GM21360 (cell line): ENCODE measurements around the gene SLC23A3.

Experiments
- ATAC-seq: cut with Tn5 transposase; IDR thresholded peaks from one replicate; pipeline ENCODE4 v1.9.1; 2021; ENCODE audit warnings: mild to moderate bottlenecking, moderate library complexity; ENCODE audit not compliant: unreplicated experiment

The SLC23A3 gene

GRCh38 chr2:219169930-219170654 is at the start of gene SLC23A3:
Gene SLC23A3 (minus strand): TSS chr2:219170029. CDS start chr2:219169984, 45 bp downstream.
- ATAC-seq: no peak

DNA sequence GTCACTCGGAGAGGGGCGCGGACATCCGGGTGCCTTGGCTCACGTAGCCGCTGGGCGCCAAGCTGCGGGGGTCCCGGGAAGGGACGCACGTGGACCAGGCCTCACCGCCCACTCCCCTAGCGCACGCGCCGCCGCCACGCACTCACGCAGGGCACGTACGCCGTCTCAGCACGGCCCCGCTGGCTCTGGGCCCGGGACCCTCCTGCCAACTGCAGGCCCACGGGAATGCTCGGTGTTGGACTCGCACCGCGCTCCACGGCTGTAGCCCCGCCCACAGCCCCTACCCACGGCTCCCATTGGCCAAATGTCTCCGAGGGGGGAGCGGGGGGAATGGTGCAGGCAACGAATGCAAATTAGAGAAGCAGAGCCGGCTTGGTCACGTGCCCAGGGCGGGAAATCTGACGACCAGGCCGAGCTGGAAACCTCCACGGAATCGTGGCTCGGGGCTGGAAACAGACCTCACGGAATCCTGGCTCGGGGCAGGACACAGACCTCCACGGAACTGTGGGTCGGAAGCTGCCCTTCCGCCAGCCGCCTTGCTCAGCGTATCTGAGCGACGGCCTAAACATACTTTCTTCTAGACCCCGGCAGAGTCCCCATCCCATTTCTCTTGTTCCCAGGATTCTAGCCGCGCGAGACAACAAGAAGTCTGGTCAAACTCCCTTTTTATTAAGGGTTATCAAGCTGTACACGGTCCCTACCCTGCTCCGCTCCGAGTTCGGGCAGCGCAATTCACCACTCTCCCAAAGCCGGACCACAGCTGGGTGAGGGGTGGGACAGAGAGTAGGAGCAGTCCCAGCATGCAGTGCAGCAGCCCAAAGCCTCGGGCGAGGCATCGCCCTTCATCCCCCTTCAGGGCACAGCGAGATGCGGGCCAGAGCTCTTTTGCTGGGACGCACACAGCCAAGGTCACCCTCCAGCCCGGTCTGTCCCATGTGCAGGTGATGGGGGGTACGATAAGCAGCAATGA is 49.2 kb upstream of the SLC23A3 start, which contains the start of gene ABCB6:
Gene ABCB6, minus strand, starts transcription at position 227 of the 970 bp plus-strand sequence. CDS start 285 bp downstream, outside the sequence.
- ATAC-seq: peak; percentile 58

GRCh38 chr2:219218217-219218731 is 48.4 kb upstream of the SLC23A3 start:
- ATAC-seq: peak; percentile 26

GRCh38 chr2:219216535-219216915 is 46.7 kb upstream of the SLC23A3 start:
- no peak for ATAC-seq

DNA sequence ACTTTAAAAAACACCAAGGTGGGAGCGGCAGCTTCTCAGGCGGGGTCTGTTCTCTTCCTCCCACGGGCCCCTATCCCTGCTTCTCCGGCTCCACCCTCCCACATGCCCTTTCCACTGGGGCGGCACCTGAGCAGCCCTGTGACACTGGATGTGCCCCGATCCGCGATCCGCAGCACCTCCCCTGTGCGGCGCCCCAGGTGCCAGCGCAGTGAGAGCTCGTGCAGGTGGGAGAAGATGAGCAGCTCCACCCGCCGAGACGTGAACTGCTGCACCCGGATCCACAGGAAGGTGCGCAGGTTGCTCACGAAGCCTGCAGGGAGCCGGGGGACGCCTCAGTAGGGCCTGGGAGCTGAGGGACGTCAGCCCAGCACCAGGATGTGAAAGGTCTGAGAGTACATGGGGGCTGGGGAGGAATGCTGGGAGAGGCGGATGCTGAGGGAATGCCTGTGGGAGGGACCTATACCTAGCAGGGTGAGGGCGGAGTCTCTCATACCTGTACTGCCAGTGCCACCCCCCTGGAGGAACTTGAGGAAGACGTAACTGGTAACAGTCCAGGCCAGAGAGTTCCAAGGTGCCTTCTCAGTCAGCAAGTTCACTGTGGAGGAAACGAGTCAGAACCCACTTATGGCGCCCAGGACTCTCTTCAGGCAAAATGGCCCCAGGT is 46.2 kb upstream of the SLC23A3 start:
- no peak for ATAC-seq

- no peak for ATAC-seq
These were observed 45.0 kb upstream of the SLC23A3 start for GRCh38 chr2:219214786-219215185.

GRCh38 chr2:219214141-219214540 is 44.3 kb upstream of the SLC23A3 start:
- ATAC-seq: no peak

- ATAC-seq: no peak
These were observed 43.8 kb upstream of the SLC23A3 start for GRCh38 chr2:219213486-219214071.

GRCh38 chr2:219213026-219213415 is 43.2 kb upstream of the SLC23A3 start:
- ATAC-seq: no peak

DNA sequence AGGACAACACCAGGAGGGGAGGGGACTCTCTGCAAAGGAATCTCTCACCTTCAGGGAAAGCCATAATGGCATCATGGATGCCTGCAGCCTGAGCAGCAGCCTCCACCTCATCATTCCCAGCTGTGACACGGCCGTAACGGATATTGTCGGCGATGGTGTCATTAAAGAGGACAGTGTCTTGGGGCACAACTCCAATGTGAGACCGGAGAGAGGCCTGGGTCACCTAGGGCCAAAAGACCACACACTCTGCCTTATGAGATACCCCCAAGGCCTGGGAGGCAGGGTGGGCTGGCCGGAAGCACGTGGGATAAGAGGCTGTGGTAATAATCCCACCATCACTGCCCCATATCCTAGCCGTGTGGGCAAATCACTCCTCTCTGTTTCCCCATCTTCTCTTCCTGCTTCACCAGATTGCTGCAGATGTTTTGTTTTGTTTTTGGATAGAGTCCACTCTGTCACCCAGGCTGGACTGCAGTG is 41.1 kb upstream of the SLC23A3 start:
- ATAC-seq: no peak

GRCh38 chr2:219210196-219210885 is 40.5 kb upstream of the SLC23A3 start:
- no peak for ATAC-seq

DNA sequence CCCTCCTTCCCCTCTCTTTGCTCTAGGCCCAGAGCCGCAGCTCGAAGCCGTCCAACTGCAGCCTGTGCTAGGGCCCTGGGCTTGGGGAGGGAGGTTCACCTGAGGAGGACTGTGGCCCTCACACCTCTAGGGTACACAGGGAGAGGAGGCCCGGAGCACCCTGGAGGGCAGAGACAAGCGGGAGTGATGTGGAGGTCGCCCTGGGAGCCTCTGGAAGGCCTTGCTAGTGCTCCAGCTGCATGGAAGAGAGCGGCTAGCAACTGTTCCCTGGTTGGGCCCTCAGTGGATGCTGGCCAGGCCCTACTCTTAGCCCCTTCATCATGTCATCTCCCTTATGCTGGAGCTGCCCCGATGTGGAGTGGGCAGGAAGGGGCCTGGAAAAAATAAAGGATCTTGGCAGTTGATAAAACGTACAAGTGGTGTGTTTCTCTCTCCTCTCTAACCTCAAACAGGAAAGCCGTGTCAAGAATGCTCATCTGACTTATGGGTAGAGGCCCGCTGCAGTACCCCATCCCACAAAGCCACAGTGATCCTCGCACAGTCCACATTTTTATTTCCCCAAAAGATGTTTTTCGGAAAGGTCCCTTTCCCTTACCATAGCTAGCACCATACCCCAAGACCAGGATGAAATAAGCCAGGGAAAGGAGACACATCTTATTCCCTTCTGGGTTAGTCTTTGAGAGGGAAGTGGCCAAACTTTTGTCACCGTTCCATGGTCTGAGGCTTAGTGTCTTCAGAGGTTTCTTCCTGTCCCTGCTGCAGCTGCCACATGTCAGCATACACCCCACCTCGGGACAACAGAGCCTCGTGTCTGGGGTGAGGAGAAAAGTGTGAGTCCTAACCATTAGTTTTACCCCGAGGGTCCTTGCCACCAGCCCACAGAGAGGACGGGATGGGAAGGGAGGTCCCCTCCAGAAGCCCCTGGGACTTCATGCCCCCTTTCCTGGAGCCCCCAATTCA is 39.7 kb upstream of the SLC23A3 start:
- no peak for ATAC-seq

DNA sequence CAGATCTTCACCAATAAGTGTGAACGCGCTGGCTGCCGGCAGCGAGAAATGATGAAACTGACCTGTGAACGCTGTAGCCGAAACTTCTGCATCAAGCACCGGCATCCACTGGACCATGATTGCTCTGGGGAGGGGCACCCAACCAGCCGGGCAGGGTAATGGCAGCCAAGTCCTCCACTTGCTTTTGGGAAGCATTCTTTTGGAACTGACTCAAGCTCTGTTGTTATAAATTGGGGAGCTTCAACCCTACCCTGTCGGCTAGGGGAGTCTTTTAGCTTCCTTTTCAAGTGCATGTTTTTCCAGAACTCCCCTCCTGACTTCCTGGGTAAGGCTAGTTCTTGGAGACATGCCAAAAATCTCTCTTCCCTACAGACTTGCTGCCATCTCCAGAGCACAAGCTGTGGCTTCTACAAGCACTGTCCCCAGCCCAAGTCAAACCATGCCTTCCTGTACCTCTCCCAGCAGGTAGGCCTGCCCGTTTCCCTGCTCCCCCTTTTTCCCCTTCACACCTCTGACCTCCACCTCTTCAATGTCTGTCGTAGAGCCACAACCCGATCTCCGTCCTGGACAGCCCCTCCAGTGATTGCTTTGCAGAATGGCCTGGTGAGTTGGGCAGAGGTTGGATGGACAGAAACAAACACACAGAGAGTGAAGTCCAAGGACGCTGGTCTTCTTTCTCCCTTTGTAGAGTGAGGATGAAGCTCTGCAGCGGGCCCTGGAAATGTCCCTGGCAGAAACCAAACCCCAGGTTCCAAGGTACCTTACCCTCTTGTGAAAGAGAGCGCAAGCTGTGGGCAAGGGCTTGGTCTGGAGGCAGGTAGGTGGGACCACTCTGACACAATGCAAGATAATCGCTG is 38.3 kb upstream of the SLC23A3 start:
- ATAC-seq: no peak

GRCh38 chr2:219207134-219207883 is 37.5 kb upstream of the SLC23A3 start:
- ATAC-seq: no peak

DNA sequence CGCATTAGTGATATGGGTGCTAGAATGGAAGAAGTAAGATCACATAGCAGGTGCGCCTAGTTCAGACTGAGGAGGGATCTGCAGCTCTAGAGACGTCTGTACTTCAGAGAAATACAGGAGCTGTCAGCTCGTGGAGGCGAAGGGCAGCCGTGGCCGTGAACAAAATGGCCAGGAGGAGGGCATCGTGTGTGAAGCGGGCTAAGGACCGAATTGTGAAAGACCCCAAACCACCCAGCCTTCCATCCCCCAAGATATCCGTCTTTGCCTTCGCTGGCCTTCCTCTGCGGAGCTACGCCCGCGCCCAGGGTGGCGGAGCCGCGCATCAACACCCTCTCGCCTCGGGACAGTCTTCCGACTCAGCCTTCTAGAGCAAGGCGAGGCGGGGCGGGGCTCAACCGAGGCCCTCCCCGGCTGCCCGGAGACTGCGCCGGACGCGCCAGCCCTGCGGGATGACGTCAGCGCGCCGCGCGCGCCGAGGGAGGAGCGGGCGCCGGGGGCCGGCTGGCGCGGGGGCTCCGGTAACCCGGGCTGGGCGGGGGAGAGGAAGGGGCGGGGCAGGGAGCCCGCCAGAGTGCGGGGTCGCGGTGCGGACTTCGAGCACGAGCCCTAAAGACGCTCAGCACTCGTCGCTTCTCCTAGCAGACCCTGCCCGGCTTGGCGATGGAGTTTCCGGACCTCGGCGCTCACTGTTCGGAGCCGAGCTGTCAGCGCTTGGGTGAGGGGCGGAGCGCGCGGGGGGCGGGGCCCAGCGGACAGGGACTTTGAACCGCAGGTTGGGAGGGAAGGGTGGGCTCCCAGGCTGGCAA is 36.7 kb upstream of the SLC23A3 start, which contains the start of gene ZFAND2B:
Gene ZFAND2B, plus strand, starts transcription at position 455 of the 806 bp plus-strand sequence. Its CDS starts 206 bp downstream, at position 661.
- ATAC-seq: peak; percentile 95

- no peak for ATAC-seq
These were observed 36.1 kb upstream of the SLC23A3 start for GRCh38 chr2:219205981-219206327.
